BJ (cell line): ENCODE results near the gene ATP10A. TPM values are rescaled to one million over a fixed set of nuclear protein-coding genes. Genes with fewer than 3 reads are reported as not detected.
"Not testable (repeated sequence)": the region's sequence is repeated elsewhere in the genome, so short reads cannot be mapped to it uniquely, and the experiment has no call there.

Experiments used
- CTCF ChIA-PET: fragments of 350-600 bp; formaldehyde crosslinking; extraction: SDS; loops from one replicate; lab custom pipeline; 2021; ENCODE audit warnings: antibody characterized with exemption, inconsistent platforms; lab: Yijun Ruan, JAX
- POLR2A ChIA-PET: fragments of 300-600 bp; sonication (Branson Sonifier 250); formaldehyde crosslinking; extraction: SDS; loops from one replicate; lab custom pipeline; 2021; ENCODE audit warnings: antibody characterized with exemption; lab: Charles Lee
- DNase-seq: peaks from one replicate; pipeline ENCODE4 v3.0.0-alpha.2; 2011; ENCODE audit warnings: low read depth
- H3K27me3 ChIP-seq: 2 replicates; pipeline ENCODE4 v1.6.0; 2011; ENCODE audit warnings: low read length; ENCODE audit not compliant: control insufficient read depth, insufficient read depth
- H3K36me3 ChIP-seq: 2 replicates; pipeline ENCODE4 v1.5.1; 2011; ENCODE audit warnings: low read length; ENCODE audit not compliant: control insufficient read depth, insufficient read depth
- H3K4me3 ChIP-seq: 2 replicates; pipeline ENCODE4 v1.5.1; 2011; ENCODE audit warnings: low read depth, mild to moderate bottlenecking, control low read depth, low read length
- CTCF ChIP-seq: IDR thresholded peaks from 2 replicates; pipeline ENCODE4 v1.5.1; 2011; ENCODE audit warnings: low read depth, mild to moderate bottlenecking, control low read depth, inconsistent platforms, low read length, moderate library complexity; ENCODE audit not compliant: insufficient read depth
- polyA plus RNA-seq: library from polyadenylated mRNA; depleted of rRNA; stranded (reverse); fragments of >200 nt; gene quantifications from 2 replicates; pipeline ENCODE4 v1.2.3, GENCODE V29; 2011

ATP10A gene
- polyA plus RNA-seq, 1 experiment: 28.0 TPM

DNA sequence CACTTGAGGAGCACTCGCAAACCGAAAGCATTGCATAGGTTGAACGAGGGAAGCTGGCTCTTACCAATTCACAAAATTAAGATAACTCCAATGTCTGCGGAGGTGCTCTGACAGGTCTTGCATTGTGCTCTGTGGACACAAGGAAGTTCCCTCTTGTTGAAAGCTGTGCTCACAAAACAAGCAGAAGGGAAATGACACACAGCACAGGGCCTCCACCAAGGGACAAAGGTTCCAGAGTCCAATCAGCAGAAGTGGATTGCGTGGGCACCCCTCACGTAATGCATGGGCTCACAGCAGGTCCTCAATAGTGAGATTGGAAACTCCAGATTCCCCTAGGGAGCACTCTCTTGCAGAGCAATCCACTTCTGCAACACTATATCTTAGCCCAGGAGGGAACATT is 89.9 kb downstream of the ATP10A start:
- H3K4me3 ChIP-seq: no peak overlapping the region
- ChIA-PET POLR2A (no interaction called here), CTCF (no interaction called here)
- peaks cover 1% of the 10 kb centered on the region; the same call in 1 of the 2 replicates for H3K36me3 ChIP-seq
- H3K27me3 ChIP-seq: no peaks in the 10 kb centered on the region
- DNase-seq: no peak
- no peak for TF ChIP-seq CTCF

GRCh38 chr15:25772500-25772899 is 90.6 kb downstream of the ATP10A start:
- no peak for DNase-seq
- no peak for TF ChIP-seq CTCF
- Histone ChIP-seq H3K36me3 (peaks cover 1% of the 10 kb centered on the region; the same call in 1 of the 2 replicates), H3K27me3 (no peaks in the 10 kb centered on the region), H3K4me3 (no peak overlapping the region)
- ChIA-PET POLR2A (no interaction called here), CTCF (interaction anchor here (1.2 kb wide), 1 partner anchor 11 kb away, joined by 3 read pairs; no protein-coding TSS in a partner anchor)

DNA sequence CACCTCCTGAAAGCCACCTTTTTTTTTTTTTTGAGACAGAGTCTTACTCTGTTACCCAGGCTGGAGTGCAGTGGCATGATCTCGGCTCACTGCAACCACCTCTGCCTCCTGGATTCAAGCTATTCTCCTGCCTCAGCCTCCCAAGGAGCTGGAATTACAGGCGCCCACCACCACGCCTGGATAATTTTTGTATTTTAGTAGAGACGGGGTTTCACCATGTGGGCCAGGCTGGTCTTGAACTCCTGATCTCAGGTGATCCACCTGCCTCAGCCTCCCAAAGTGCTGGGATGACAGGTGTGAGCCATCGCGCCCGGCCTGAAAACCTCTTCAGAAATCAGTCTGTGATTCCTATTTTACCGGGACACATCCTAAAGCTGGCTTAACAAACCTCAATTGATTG is 91.4 kb downstream of the ATP10A start:
- POLR2A ChIA-PET, H3K27me3 ChIP-seq, H3K36me3 ChIP-seq, H3K4me3 ChIP-seq, DNase-seq: not testable (repeated sequence)
- CTCF ChIA-PET: interaction anchor here (1.2 kb wide), 1 partner anchor 12 kb away, joined by 3 read pairs; no protein-coding TSS in a partner anchor

DNA sequence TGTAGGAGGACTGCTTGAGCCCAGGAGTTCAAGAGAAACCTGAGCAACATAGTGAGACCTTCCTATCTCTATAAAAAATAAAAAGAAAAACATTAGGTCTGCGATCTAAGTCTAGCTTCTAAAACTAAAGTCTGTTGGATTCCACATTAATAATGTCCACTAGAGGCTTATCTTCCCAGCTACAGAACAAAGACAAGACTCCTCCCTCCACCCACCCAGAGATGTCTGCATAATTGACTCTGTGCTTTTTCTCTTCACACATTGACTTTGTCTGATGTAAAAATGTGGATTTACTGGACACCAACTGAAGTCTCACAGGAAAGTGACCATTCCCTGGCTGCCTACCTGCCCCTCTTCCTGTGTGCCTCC is 91.8 kb downstream of the ATP10A start:
- H3K27me3 ChIP-seq: no peaks in the 10 kb centered on the region
- ChIA-PET POLR2A (no interaction called here), CTCF (interaction anchor here (1.1 to 1.2 kb wide), 2 partner anchors 12 to 27 kb away, joined by 3 read pairs; no protein-coding TSS in a partner anchor)
- TF ChIP-seq CTCF: 0 out of 2 replicates have a peak, but pooled peaks have one; percentile 13
- DNase-seq: no peak
- H3K4me3 ChIP-seq: no peak overlapping the region
- H3K36me3 ChIP-seq: peaks cover 2% of the 10 kb centered on the region; the same call in 1 of the 2 replicates

- no peak for TF ChIP-seq CTCF
- peaks cover 2% of the 10 kb centered on the region; the same call in 1 of the 2 replicates for H3K36me3 ChIP-seq
- CTCF ChIA-PET: interaction anchor here (1.1 kb wide), 1 partner anchor 26 kb away, joined by 3 read pairs; no protein-coding TSS in a partner anchor
- no peaks in the 10 kb centered on the region for H3K27me3 ChIP-seq
- H3K4me3 ChIP-seq: no peak overlapping the region
- no peak for DNase-seq
- POLR2A ChIA-PET: no interaction called here
Observed at GRCh38 chr15:25770618-25771337, 92.3 kb downstream of the ATP10A start.
